Mononuclear cell (primary cell): ENCODE results near the gene UBN1. TPM values are rescaled to one million over a fixed set of nuclear protein-coding genes. Genes with fewer than 3 reads are reported as not detected.
"Not testable (repeated sequence)": the region's sequence is repeated elsewhere in the genome, so short reads cannot be mapped to it uniquely, and the experiment has no call there.

Experiments used
- H3K27me3 ChIP-seq: 2 replicates; pipeline ENCODE4 v1.6.0; 2011; ENCODE audit warnings: low read length, control low read depth; ENCODE audit not compliant: insufficient read depth
- H3K4me1 ChIP-seq: 2 replicates; pipeline ENCODE4 v1.5.1; 2011; ENCODE audit warnings: mild to moderate bottlenecking, low read length, control low read depth; ENCODE audit not compliant: insufficient read depth
- H3K4me3 ChIP-seq: 2 replicates; pipeline ENCODE4 v1.5.1; 2011; ENCODE audit warnings: mild to moderate bottlenecking, low read length, moderate library complexity
- H3K9me3 ChIP-seq: 2 replicates; pipeline ENCODE4 v1.5.1; 2011; ENCODE audit warnings: low read depth, mild to moderate bottlenecking, control low read depth, low read length
- total RNA-seq: library from RNA; depleted of rRNA; stranded (reverse); fragments of >200 nt; gene quantifications from one replicate; pipeline ENCODE4 v1.2.3, GENCODE V29; 2012

The UBN1 gene
- total RNA-seq, 1 donor: 47.1 TPM

- not testable (repeated sequence) for H3K4me3 ChIP-seq, H3K9me3 ChIP-seq, H3K27me3 ChIP-seq, H3K4me1 ChIP-seq
Measured at GRCh38 chr16:4896761-4897160, 49.5 kb downstream of the UBN1 start.

- H3K4me3 ChIP-seq: no peak overlapping the region
- no peaks in the 10 kb centered on the region for H3K27me3 ChIP-seq
- no peaks in the 10 kb centered on the region for H3K4me1 ChIP-seq
- no peaks in the 10 kb centered on the region for H3K9me3 ChIP-seq
Measured at GRCh38 chr16:4897328-4897727, 50.0 kb downstream of the UBN1 start.

- H3K4me3 ChIP-seq: no peak overlapping the region
- no peaks in the 10 kb centered on the region for H3K4me1 ChIP-seq
- H3K9me3 ChIP-seq: no peaks in the 10 kb centered on the region
- H3K27me3 ChIP-seq: no peaks in the 10 kb centered on the region
Measured at GRCh38 chr16:4898811-4899473, 51.7 kb downstream of the UBN1 start.

- Histone ChIP-seq H3K4me3 (no peak overlapping the region), H3K27me3 (no peaks in the 10 kb centered on the region), H3K9me3 (no peaks in the 10 kb centered on the region), H3K4me1 (no peaks in the 10 kb centered on the region)
Measured at GRCh38 chr16:4899474-4899846, 52.2 kb downstream of the UBN1 start.

GRCh38 chr16:4900036-4900435 lies 52.8 kb downstream of the UBN1 start:
- H3K9me3 ChIP-seq: no peaks in the 10 kb centered on the region
- no peak overlapping the region for H3K4me3 ChIP-seq
- H3K27me3 ChIP-seq: no peaks in the 10 kb centered on the region
- no peaks in the 10 kb centered on the region for H3K4me1 ChIP-seq

GRCh38 chr16:4900750-4901149 lies 53.5 kb downstream of the UBN1 start:
- Histone ChIP-seq H3K4me1 (no peaks in the 10 kb centered on the region), H3K27me3 (no peaks in the 10 kb centered on the region), H3K9me3 (no peaks in the 10 kb centered on the region), H3K4me3 (no peak overlapping the region)

GRCh38 chr16:4902038-4902437 lies 54.8 kb downstream of the UBN1 start:
- no peaks in the 10 kb centered on the region for H3K4me1 ChIP-seq
- H3K27me3 ChIP-seq: no peaks in the 10 kb centered on the region
- H3K9me3 ChIP-seq: no peaks in the 10 kb centered on the region
- H3K4me3 ChIP-seq: no peak overlapping the region

- H3K4me1 ChIP-seq: no peaks in the 10 kb centered on the region
- no peaks in the 10 kb centered on the region for H3K27me3 ChIP-seq
- no peak overlapping the region for H3K4me3 ChIP-seq
- no peaks in the 10 kb centered on the region for H3K9me3 ChIP-seq
Measured at GRCh38 chr16:4904108-4904941, 57.0 kb downstream of the UBN1 start.

GRCh38 chr16:4904942-4905615 lies 57.8 kb downstream of the UBN1 start:
- Histone ChIP-seq H3K9me3 (no peaks in the 10 kb centered on the region), H3K4me1 (no peaks in the 10 kb centered on the region), H3K27me3 (no peaks in the 10 kb centered on the region), H3K4me3 (no peak overlapping the region)

GRCh38 chr16:4908854-4909401 lies 61.6 kb downstream of the UBN1 start:
- no peak overlapping the region for H3K4me3 ChIP-seq

GRCh38 chr16:4909825-4910224 lies 62.5 kb downstream of the UBN1 start:
- Histone ChIP-seq H3K27me3 (no peaks in the 10 kb centered on the region), H3K4me1 (no peaks in the 10 kb centered on the region), H3K9me3 (no peaks in the 10 kb centered on the region), H3K4me3 (no peak overlapping the region)

More at GRCh38 chr16:4908854-4909401, 61.6 kb downstream of the UBN1 start:
- no peaks in the 10 kb centered on the region for H3K9me3 ChIP-seq
- no peaks in the 10 kb centered on the region for H3K4me1 ChIP-seq
- H3K27me3 ChIP-seq: no peaks in the 10 kb centered on the region

GRCh38 chr16:4910828-4911227 lies 63.5 kb downstream of the UBN1 start:
- Histone ChIP-seq H3K4me3 (no peak overlapping the region), H3K9me3 (no peaks in the 10 kb centered on the region), H3K4me1 (no peaks in the 10 kb centered on the region), H3K27me3 (no peaks in the 10 kb centered on the region)

- Histone ChIP-seq H3K27me3 (no peaks in the 10 kb centered on the region), H3K4me3 (no peak overlapping the region), H3K9me3 (no peaks in the 10 kb centered on the region), H3K4me1 (no peaks in the 10 kb centered on the region)
Measured at GRCh38 chr16:4911970-4912386, 64.7 kb downstream of the UBN1 start.

GRCh38 chr16:4913130-4913773 lies 66.0 kb downstream of the UBN1 start:
- Histone ChIP-seq H3K4me1 (no peaks in the 10 kb centered on the region), H3K4me3 (no peak overlapping the region), H3K9me3 (no peaks in the 10 kb centered on the region)

More at GRCh38 chr16:4913130-4913773, 66.0 kb downstream of the UBN1 start:
- H3K27me3 ChIP-seq: no peaks in the 10 kb centered on the region
